ENCODE measurements around the gene EFCAB11. TPM values are rescaled to one million over a fixed set of nuclear protein-coding genes. Genes with fewer than 3 reads are reported as not detected.

EFCAB11 gene
- total and polyA plus RNA-seq, 11 donors = 0.79 to 4.6 (median 3.3) TPM

GRCh38 chr14:89842837-89843236, 111.7 kb downstream of the EFCAB11 start:
- no peak for DNase-seq
- Histone ChIP-seq H3K4me1 (no peaks in the 10 kb centered on the region), H3K27ac (no peak overlapping the region), H3K9me3 (peaks cover 0 to 16% (median 2%) of the 10 kb centered on the region in 12 donors), H3K36me3 (no peaks in the 10 kb centered on the region), H3K4me3 (no peak overlapping the region), H3K27me3 (no peaks in the 10 kb centered on the region)
- intact Hi-C loops (cut with DNase I) = no loop called here
- TF ChIP-seq CTCF (IDR thresholded peaks at IDR 0.05) = no peak
- TF ChIP-seq POLR2A (IDR thresholded peaks at IDR 0.05) = no peak
- no peak for ATAC-seq
- WGBS, 4 donors = 90 to 93% (median 91%) methylated on average over 3 of the region's 3 CpGs

- Histone ChIP-seq H3K4me1 (no peaks in the 10 kb centered on the region), H3K27ac (no peak overlapping the region), H3K9me3 (peaks cover 0 to 16% (median 2%) of the 10 kb centered on the region in 12 donors), H3K4me3 (no peak overlapping the region), H3K36me3 (no peaks in the 10 kb centered on the region), H3K27me3 (no peaks in the 10 kb centered on the region)
- WGBS, 4 donors = 95 to 98% (median 96%) methylated on average over 6 of the region's 6 CpGs
- ATAC-seq (no peak), DNase-seq (no peak)
- intact Hi-C loops (cut with DNase I) = no loop called here
- TF ChIP-seq CTCF (IDR thresholded peaks at IDR 0.05) (no peak), POLR2A (IDR thresholded peaks at IDR 0.05) (no peak)
These were observed 112.7 kb downstream of the EFCAB11 start for GRCh38 chr14:89841851-89842250.

- intact Hi-C loops (cut with DNase I) = no loop called here
- Histone ChIP-seq H3K27me3 (no peaks in the 10 kb centered on the region), H3K9me3 (peaks cover 0 to 16% (median 0%) of the 10 kb centered on the region in 12 donors), H3K4me1 (no peaks in the 10 kb centered on the region), H3K36me3 (no peaks in the 10 kb centered on the region), H3K4me3 (no peak overlapping the region), H3K27ac (no peak overlapping the region)
- TF ChIP-seq POLR2A (IDR thresholded peaks at IDR 0.05) (no peak), CTCF (IDR thresholded peaks at IDR 0.05) (no peak)
- ATAC-seq (no peak), DNase-seq (no peak)
- 95 to 99% (median 98%) methylated on average over 7 of the region's 7 CpGs for whole genome bisulfite sequencing, 4 donors
These were observed 117.6 kb downstream of the EFCAB11 start for GRCh38 chr14:89836830-89837469.

- intact Hi-C loops (cut with DNase I) = no loop called here
- H3K9me3 ChIP-seq = peaks cover 0 to 10% (median 0%) of the 10 kb centered on the region in 12 donors
- no peak for ATAC-seq
These were observed 120.9 kb downstream of the EFCAB11 start for GRCh38 chr14:89833661-89834060.

More at GRCh38 chr14:89833661-89834060, 120.9 kb downstream of the EFCAB11 start:
- Histone ChIP-seq H3K4me1 (no peaks in the 10 kb centered on the region), H3K27ac (no peak overlapping the region), H3K4me3 (no peak overlapping the region), H3K36me3 (no peaks in the 10 kb centered on the region), H3K27me3 (no peaks in the 10 kb centered on the region)
- DNase-seq = no peak
- TF ChIP-seq CTCF (IDR thresholded peaks at IDR 0.05) = no peak
- TF ChIP-seq POLR2A (IDR thresholded peaks at IDR 0.05) = no peak
